Ureter (tissue), 1 donor: ENCODE results near the gene ANO10. TPM values are rescaled to one million over a fixed set of nuclear protein-coding genes. Genes with fewer than 3 reads are reported as not detected.
"Not testable (repeated sequence)": the region's sequence is repeated elsewhere in the genome, so short reads cannot be mapped to it uniquely, and the experiment has no call there.

Source experiments
- DNase-seq: peaks from one replicate; pipeline ENCODE4 v3.0.0-alpha.2; 2020; ENCODE audit warnings: low spot score
- total RNA-seq: library from RNA; stranded (reverse); gene quantifications from one replicate; pipeline ENCODE4 v1.2.4, GENCODE V29; 2023
- donor health status: DM: yes; HTN: yes; CAD: no.

Gene ANO10
- total RNA-seq, 1 donor from 2014 or later, result 38.0 TPM

DNA sequence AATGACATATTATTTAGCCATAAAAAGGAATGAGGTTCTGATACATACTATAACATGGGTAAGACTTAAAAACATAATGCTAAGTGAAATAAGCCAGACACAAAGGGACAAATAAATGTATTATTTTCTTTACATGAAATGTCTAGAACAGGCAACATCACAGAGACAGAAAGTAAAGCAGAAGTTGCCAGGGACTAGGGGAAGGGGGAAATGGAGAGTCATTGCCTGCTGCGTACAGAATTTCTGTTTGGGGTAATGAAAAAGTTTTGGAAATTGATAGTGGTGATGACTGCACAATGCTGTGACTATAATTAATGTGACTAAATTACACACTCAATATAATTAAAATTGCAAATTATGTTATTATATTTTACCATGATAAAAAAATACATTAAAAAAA, 99.9 kb downstream of the ANO10 start:
- DNase-seq, result no peak

DNA sequence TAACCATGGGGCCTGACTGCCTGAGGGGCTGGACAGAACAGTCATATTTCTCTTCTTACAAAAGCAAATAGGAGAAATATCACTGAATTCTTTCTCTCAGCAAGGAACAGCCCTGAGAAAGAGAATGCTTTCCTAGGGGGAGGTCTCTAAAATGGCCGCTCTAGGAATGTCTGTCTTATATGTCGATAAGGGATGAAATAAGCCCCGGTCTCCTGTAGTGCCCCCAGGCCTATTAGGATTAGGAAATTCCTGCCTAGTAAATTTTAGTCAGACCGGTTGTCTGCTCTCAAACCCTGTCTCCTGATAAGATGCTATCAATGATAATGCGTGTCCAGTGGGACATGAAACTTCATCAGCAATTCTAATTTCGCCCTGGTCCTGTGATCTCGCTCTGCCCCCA, 103.3 kb downstream of the ANO10 start:
- not testable (repeated sequence) for DNase-seq

DNA sequence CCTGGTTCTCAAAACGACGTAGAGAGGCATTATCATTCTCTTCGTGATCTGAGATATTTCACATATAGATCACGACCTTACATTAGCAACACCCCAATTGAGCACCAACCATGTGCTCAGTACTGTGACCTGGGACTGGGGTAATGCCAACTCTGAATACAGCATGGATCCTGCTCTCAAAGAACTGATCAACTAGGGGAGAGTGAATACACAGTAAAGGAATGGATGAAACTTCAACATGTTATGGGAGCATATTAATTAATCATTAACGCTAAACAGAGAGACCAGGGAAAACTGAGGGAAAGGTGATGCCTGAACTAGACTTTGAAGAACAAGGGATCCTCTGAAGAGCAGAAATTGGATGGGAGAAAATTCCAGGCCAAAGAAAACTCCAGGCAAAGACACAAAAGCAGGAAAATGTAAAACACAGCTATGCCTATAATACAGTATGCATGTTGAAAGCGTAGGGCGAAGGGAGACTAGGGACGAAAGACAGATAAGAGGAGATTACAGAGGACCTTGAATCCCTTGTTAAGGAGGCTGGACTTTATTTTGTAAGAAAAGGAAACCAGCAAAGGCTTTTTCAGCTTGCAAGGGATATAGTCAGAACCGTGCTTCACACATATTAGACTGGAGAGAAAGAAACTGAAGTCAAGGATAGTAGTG, 105.7 kb downstream of the ANO10 start:
- no peak for DNase-seq

DNA sequence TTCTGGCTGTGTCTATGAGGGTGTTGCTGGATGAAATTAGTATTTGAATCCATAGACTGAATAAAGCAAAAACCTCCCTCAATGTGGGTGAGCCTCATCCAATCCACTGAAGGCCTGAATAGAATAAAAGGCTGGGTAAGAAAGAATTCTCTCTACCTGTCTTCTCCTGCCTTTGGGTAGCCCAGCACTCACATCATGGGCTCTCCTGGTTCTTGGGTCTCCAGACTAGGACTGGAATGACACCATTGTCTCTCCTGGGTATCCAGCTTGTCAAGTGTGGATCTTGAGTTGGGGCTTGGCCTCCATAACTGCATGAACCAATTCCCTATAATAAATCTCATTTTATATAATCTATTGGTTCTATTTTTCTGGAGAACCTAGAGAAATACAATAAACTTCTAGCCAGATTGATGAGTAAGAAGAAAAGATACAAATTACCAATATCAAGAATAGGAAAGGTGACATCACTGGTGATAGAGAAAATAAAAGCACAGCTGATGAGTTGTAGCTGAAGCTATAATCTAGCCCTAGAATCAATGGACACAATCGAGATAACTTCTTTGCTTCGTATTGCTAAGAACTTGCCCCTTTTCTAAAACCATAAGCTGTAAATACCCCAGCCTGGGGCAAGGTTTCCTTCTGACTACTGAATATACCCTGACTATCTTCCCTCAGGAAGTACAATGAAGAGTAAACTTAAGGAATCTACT, 106.4 kb downstream of the ANO10 start:
- DNase-seq, result no peak

DNA sequence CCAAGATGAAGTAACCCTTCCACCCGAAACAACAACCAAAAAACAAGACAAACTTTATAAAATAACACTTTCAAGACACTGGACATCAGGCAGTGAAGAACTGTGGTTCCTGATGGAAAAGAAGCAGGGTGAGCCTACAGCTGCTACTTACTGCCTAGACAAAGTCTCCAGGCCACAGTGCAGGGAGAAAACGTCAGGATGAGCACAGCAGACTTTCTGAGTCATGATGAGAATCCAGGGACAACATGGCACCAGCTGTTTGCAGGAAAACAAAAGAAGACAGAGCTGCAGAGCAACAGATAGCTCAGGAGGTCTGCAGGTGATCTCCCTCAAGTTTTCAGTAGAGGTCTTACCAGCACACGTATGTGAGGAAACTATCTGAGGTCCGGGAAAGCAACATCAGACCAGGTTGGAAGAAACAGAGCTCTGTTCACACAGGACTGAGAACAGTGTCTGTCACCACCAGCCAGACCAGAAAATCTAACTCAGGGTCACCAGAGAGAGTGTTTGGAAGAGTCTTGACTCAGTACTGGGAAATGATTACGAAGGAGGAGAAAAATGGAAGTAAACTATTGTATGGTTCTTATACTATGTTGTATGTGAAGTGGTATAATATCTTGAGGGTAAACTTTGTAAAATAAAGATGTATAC, 108.9 kb downstream of the ANO10 start:
- DNase-seq, result no peak

DNA sequence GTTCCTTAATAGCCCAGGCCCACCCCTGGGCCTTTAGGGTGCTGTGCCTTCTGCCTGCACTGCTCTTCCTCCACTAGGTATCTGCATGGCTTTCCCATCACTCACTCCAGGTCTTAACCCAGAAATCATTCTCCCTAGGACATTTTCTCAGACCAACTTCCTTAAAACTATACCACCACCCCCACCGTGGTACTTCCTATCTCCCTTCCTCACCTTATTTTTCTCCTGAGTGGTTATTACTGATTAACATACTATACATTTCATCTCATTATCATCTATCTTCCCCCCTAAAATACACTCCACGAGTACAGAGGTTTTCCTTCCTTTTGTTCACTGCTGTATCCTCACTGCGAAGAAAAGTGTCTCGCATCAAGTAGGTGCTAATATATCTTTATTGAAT, 115.2 kb downstream of the ANO10 start:
- no peak for DNase-seq

DNA sequence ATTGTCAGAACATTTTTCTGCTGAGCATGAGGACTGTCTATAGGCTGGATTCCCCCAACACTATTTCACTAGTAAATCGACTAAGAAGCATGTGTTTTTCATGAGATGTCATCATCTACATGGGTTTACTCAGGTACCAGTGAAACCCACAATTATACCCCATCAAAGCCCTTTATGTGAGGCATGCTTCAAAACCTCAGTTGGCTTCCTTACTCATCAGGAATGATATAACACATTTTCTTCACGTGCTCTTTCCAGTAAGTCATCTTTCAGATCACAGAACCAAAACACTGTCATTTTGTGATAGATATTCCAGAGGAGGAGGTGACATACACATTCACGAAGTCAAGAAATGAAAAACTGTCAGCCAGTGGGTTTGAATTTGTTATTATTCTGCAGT, 116.5 kb downstream of the ANO10 start:
- DNase-seq, result no peak

DNA sequence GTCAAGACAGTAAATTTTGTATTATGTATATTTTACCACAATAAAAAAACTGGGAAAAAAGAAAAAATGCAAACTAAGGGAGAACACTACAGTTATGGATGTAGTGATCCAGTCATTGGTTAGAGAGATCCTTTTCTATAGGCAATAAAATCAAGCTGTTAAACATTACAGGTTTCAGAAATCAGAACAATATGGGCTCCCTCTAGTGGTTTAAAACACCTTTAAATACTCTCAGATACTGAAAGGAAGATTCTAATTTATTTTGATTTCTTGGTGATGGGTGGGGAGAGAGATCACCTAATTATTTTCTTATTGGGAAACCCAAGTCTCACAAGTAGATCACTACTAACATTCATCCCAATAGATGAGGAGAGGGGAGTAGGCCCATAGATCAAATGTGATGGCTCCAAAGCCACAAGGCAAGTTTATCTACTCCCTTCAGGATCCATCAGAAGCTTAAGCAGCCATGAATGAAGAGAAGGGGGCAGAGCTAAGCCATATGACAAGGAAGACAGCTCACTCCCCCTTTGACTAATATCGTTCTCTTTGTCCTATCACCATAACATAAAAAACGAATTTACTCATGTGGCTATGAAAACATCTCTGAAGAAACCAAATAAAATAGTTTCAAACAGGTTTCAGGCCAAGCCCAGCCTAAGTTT, 118.6 kb downstream of the ANO10 start:
- DNase-seq, result no peak

DNA sequence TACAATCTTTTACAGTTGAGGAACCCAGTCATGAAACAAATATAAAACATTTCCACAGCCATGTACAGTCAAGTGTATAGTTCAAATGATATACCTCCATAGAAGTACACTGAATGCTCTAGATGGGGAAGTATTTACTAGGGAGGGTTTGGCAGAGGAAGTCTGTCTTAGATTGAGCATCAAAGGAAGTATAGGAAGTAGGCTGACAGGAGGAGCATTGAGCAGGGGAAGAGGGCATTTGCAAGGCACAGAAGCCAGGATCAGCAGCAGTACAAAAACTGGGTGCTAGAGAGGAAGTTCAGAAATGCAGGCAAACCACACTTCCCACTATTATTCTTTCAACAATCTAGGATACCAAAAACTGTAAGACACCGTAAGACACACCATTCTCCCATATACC, 122.6 kb downstream of the ANO10 start:
- no peak for DNase-seq

DNA sequence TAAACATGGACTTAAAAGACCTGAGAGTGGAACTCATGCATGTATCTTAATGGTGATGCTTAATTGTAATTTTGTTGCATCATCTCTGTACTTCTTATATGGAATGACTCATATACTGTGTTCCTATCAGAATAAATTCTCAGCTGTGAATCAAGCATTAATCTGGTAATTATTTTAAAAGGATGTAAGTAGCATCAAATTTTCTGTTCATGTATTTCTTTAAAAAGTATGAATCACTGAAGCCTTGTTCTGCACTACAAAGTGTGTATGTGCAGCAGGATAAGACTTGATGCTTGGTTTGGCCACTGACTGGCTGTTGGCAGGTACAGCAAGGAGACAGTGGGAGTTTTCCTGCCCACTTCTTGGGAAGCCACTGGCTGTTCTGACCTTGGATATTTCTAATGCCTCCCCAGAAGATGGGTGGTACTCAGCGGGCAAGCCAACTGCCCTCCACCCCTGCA, 123.9 kb downstream of the ANO10 start:
- no peak for DNase-seq

DNA sequence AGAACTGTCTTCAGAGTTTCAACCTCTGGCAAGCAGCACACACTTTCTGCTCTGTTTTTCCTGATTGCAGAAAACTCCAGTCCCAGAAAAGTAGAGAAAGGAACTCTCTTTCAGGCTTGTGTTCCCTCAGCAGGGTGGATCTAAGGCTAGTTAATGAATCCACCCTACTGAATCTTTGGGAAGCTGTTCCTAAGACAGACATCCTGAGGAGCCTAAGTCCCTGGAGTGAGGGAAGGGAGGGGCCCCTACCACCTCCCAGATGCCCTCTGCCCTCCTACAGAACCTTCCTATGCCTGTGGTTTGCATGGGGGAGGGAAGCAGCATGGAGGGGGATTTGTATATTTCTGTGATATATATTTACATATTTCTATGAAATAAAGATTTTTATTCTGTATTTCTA, 124.4 kb downstream of the ANO10 start:
- no peak for DNase-seq

DNA sequence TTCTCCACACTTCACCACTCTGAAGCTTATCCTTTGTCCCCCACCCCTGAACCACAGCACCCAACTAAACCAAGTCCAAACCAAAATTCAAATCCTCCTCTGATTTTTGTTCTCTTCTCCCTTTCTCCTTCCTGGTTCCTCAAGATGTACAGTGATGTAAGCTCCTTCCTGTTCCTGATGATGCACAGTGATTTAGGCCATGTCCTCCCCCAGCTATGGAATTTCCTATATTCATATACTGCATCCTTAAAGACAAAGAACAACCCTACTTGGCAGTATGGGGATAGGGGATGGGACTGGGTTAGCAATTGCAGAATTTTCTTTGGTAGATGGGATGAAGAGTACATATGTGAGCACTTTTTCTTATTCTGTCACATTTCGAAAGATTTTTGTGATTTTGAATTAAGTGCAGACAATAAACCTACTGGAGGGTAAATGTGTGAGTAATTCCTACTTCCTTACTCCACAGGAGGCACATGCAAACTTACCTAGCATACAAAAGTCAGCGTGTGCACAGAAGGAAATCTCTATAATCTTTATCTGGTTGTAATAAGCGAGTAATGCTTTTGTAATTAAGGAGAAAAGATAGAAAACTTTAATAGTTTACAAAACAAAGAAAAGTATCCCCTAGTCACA, 125.0 kb downstream of the ANO10 start:
- no peak for DNase-seq

DNA sequence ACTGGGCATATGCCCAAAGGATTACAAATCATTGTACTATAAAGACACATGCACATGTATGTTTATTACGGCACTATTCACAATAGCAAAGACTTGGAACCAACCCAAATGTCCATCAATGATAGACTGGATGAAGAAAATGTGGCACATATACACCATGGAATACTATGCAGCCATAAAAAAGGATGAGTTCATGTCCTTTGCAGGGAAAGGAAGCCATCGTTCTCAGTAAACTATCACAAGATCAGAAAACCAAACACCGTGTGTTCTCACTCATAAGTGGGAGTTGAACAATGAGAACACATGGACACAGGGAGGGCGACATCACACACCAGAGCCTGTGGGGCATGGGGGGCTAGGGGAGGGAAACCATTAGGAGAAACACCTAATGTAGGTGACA, 128.9 kb downstream of the ANO10 start:
- DNase-seq, result not testable (repeated sequence)

DNA sequence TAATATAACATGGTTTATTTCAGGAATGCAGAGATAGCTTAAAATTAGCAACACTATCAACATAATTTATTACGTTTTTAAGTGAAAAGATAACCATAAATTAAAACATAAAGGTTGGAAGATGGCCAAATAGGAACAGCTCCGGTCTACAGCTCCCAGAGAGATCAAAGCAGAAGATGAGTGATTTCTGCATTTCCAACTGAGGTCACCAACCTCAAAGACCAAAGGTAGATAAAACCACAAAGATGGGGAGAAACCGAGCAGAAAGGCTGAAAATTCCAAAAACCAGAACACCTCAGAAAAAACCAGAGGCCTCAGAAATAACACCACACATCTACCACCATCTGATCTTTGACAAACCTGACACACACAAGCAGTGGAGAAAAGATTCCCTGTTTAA, 130.0 kb downstream of the ANO10 start:
- not testable (repeated sequence) for DNase-seq

DNA sequence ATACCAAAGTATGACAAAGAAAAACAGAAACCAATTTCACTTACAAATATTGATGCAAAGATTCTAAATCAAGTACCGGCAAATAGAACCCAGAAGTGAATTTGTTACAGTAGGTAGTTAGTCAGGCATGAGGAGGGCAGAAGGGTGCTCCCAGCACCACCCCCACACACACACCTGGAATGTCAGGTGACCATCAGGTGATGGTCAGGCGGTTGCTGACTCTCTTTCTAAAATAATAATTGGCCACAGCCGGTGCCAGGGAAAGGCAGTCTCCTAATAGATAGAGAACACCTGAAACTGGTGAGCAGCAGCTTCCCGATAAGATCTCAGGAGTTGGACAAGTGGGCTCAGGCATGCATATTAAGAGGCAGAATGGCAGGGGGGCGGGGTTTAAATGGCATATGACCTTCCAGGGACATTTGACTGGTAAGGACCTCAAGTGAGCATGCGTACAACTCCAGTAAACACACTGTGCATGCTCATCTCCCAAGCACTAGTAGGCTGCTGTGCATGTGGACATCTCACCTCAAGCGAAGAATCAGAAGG, 131.1 kb downstream of the ANO10 start:
- no peak for DNase-seq

DNA sequence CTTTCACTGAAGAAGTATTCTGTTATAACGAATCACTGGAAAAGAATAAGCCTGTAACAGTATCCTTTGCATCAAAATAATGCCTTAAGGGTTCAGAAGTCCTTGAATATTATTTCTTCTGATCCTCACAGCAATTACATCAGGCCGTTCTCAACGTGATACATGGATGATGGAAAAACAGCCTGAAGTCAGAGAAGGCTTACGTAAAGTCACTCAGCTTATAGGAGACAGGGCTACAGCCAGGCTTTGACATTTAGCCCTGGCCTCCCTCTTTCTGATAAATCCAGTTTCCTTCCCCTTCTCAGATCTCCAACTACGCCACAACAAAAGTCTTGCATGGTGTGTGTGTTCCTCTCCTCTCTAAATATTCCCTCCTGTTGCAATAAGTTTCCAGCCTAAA, 131.9 kb downstream of the ANO10 start:
- DNase-seq, result no peak

DNA sequence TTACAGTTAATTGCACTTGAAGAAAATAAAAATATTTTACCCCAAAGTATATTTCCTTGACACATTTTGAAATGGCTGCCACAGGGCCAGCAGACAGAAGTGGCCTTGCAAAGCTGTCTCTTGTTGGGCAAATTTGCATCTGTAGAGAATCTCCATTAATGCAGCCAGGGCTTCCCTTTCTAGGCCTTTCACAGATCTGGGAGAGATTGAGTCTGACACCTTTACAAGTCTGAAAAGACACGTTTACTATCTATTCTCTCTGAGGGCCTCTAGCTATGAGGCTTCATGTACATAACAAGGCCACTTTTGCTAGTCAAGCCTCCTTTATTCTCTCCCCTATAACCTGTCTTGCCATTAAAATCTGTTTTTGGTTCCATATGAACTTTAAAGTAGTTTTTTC, 135.9 kb downstream of the ANO10 start:
- DNase-seq, result no peak

DNA sequence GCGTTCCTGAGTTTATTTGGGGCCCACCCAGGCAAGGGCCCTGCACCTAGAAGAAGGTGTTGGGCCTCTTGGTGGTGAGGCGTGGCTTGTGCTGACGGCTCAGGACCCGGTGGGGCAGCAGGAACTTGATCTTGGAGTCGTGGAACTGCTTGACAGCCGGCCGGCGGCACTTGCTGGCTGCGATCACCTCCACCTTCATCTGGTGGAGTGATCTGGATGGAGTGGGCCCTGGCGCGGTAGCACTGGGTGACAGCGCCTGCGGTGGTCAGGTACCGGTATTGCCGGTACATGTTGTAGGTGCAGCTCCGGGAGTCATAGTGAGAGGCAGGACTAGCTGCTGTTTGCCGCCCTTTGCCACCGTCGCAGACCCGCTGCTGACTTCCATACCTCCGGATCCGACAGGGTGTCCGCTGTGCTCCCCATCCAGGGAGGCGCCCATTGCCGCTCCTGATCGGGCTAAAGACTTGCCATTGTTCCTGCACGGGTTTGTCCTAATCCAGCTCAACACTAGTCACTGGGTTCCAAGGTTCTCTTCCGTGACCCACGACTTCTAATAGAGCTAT, 136.8 kb downstream of the ANO10 start:
- no peak for DNase-seq

DNA sequence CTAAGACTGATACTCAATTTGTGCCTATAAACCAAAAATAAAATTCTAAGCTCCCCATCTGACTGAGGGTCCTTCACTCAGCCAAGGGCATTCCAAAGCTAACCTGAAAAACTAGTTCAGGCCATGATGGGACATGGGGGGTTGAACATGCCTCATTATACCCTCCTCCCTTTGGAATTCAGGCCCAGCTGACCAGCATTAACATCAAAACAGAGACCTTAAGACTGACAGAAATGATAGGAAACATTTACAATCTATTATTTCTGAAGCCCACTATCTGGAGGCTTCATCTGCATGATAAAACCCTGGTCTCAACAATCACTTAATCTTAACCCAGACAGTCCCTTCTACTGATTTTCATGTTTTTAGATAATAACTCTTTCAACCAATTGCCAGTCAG, 140.4 kb downstream of the ANO10 start:
- DNase-seq, result no peak

DNA sequence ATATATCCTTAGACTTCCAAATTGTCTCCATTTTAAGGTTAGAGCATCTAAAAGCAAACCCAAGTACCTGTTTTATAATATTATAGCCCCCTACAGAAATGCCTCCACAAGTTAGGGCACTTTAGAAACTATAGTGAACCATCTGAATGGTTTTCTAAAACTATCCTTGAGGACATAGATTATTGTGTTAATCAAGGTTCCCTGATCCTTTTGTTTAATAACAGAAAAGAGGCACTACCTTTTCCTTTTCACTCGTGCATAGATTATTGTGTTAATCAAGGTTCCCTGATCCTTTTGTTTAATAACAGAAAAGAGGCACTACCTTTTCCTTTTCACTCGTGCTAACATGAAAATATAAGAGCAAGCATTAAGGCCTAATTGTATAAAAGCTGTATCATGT, 143.0 kb downstream of the ANO10 start:
- DNase-seq, result not testable (repeated sequence)

DNA sequence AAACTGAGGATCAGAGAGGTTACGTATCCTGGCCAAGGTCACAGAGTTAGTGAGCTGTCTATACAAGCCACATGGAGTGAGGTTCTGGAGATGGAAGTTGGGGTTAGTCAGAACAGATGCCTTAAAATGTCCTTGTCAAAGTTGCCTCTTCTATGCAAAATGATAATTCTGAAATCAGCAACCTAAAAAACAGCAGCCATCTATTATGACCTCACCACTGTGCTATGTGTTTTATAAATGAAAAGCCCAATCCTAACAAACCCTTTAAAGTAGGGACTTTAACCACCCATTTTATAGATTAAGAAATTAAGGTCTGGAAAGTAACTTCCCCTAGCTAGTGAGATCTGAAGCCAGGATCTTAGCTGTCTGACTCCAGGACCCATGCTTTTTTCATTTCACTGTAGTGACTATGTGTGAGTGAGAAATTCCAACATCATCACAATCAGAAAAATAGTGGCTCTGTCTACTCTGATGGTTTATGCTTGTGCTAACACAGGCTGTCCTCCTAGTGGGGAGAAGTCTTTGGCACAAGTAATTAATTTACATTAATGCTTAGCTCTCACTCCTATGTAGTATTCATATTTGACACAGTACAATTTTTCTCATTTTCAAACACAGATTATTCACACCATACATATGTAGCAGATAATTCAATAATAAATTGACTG, 143.6 kb downstream of the ANO10 start:
- DNase-seq, result no peak
